COLO829 (cell line): ENCODE data around the gene TRIM42.

Experiments used
- DNase-seq: peaks from one replicate; pipeline ENCODE4 v3.0.0; 2012; ENCODE audit warnings: low spot score

Gene TRIM42

GRCh38 chr3:140710711-140711389, 33.0 kb downstream of the TRIM42 start:
- no peak for DNase-seq

- DNase-seq = no peak
Observed at GRCh38 chr3:140711390-140712035, 33.6 kb downstream of the TRIM42 start.

- no peak for DNase-seq
Observed at GRCh38 chr3:140712301-140712700, 34.4 kb downstream of the TRIM42 start.

- no peak for DNase-seq
Observed at GRCh38 chr3:140715035-140715434, 37.2 kb downstream of the TRIM42 start.

- DNase-seq = no peak
Observed at GRCh38 chr3:140717921-140718320, 40.1 kb downstream of the TRIM42 start.

GRCh38 chr3:140719841-140720614, 42.2 kb downstream of the TRIM42 start:
- DNase-seq = no peak

GRCh38 chr3:140723576-140723975, 45.7 kb downstream of the TRIM42 start:
- no peak for DNase-seq

GRCh38 chr3:140724856-140725812, 47.3 kb downstream of the TRIM42 start:
- no peak for DNase-seq

GRCh38 chr3:140726066-140726465, 48.2 kb downstream of the TRIM42 start:
- no peak for DNase-seq

- DNase-seq = no peak
Observed at GRCh38 chr3:140727886-140728285, 50.0 kb downstream of the TRIM42 start.

- DNase-seq = no peak
Observed at GRCh38 chr3:140731440-140732119, 53.7 kb downstream of the TRIM42 start.

- DNase-seq = no peak
Observed at GRCh38 chr3:140733623-140734022, 55.8 kb downstream of the TRIM42 start.

GRCh38 chr3:140736863-140737460, 59.1 kb downstream of the TRIM42 start:
- peak; percentile 41 for DNase-seq

- no peak for DNase-seq
Observed at GRCh38 chr3:140742116-140742515, 64.3 kb downstream of the TRIM42 start.

- DNase-seq = no peak
Observed at GRCh38 chr3:140748171-140748570, 70.3 kb downstream of the TRIM42 start.

GRCh38 chr3:140748903-140749302, 71.0 kb downstream of the TRIM42 start:
- no peak for DNase-seq
